Prostate gland (tissue), 2 donors: ENCODE measurements around the gene FOXO1. TPM values are rescaled to one million over a fixed set of nuclear protein-coding genes. Genes with fewer than 3 reads are reported as not detected.

ENCODE experiments used
- DNase-seq: peaks from one replicate; pipeline ENCODE4 v3.0.0-alpha.2; 2019; ENCODE audit warnings: low spot score
- H3K27ac ChIP-seq, 2 donors: fragments of 200-600 bp; sonication (generic); 2 replicates each; pipeline ENCODE4 v1.5.1; 2017 to 2019
- H3K27me3 ChIP-seq: fragments of 200-600 bp; sonication (generic); replicated peaks from 2 replicates; pipeline ENCODE4 v1.5.1; 2019; ENCODE audit not compliant: insufficient read depth
- H3K36me3 ChIP-seq, 2 donors: fragments of 200-600 bp; sonication (generic); 1 replicate in 1 of 2; 2 replicates in 1 of 2; pipeline versions ENCODE4 v1.5.1 to v1.8.1; 2017 to 2019
- H3K4me1 ChIP-seq: fragments of 200-600 bp; sonication (generic); replicated peaks from 2 replicates; pipeline ENCODE4 v1.5.1; 2019
- H3K4me3 ChIP-seq, 2 donors: fragments of 200-600 bp; sonication (generic); 2 replicates each; pipeline ENCODE4 v1.5.1; 2017 to 2019
- H3K9me3 ChIP-seq: fragments of 200-600 bp; sonication (generic); 2 replicates; pipeline ENCODE4 v1.5.1; 2017
- POLR2A ChIP-seq: fragments of 450-650 bp; IDR thresholded peaks from one replicate; pipeline ENCODE4 v1.6.1; 2016; ENCODE audit warnings: antibody characterized with exemption, mild to moderate bottlenecking
- POLR2AphosphoS5 ChIP-seq: sonication (generic); formaldehyde crosslinking; IDR thresholded peaks from one replicate; pipeline ENCODE4 v1.6.1; 2017; ENCODE audit warnings: antibody characterized with exemption
- WGBS: methylation state at CpG from one replicate; pipeline ENCODE4 v1.1.5; 2018; 5-methylcytosine and 5-hydroxymethylcytosine counted together
- intact Hi-C: fragments of 100-400 bp; cut with DNase I; formaldehyde crosslinking; loops from one replicate; pipeline ENCODE4 v1.14.2; 2022
- total RNA-seq, 2 donors: library from RNA; depleted of rRNA; stranded (reverse); fragments of >200 nt; gene quantifications; one replicate each; pipeline ENCODE4 v1.1.0, GENCODE V29; 2016
- TF ChIP-seq, protein P1 (sequence below), 4 experiments: fragments of 200-600 bp in 2 of 4; fragments of 450-650 bp in 2 of 4; sonication (generic) in 2 of 4; IDR thresholded peaks; 1 replicate in 3 of 4; 2 replicates in 1 of 4; pipeline ENCODE4 v1.5.1; 2016 to 2019; ENCODE audit warnings: antibody characterized with exemption in 4 of 4, mild to moderate bottlenecking in 2 of 4, moderate library complexity in 2 of 4

Gene FOXO1
- total RNA-seq, 2 donors from 2014 or later, result 23.5 to 46.1 TPM

DNA sequence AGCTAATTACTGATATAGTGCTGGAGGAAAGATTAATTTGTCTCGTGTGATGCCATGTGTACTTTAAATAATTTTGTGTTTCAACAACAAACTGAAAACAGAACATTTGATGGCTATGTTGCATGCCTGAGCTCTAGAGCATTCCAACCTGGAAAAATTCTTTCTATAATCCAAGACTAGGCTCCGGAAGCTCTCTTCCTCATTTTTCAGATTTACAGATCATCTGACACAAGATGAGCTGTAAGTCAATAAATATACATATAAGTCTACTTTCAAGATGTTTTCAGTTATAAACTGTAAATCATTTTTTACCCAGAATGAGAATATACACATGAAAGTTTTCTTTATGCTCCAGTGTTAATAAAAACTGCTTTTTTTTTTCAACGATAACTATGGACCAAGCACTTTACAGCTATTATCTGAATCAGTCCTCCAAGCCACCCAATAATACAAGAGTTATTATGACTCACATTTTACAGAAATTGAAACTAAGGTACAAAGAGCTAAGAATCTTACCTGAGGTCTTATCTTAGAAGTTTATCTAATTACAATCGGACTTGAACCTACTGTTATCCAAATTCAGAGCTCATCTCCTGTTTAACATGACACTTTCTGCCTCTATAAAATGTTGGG lies 6.4 kb upstream of the FOXO1 start:
- H3K36me3 ChIP-seq, result no peaks in the 10 kb centered on the region
- no peaks in the 10 kb centered on the region for H3K27me3 ChIP-seq
- DNase-seq, result no peak
- no peaks in the 10 kb centered on the region for H3K9me3 ChIP-seq
- no peak overlapping the region for H3K27ac ChIP-seq
- WGBS, result 42% methylated on average over 4 of the region's 4 CpGs
- TF ChIP-seq POLR2AphosphoS5 (no peak), POLR2A (no peak)
- TF ChIP-seq, protein P1, sequence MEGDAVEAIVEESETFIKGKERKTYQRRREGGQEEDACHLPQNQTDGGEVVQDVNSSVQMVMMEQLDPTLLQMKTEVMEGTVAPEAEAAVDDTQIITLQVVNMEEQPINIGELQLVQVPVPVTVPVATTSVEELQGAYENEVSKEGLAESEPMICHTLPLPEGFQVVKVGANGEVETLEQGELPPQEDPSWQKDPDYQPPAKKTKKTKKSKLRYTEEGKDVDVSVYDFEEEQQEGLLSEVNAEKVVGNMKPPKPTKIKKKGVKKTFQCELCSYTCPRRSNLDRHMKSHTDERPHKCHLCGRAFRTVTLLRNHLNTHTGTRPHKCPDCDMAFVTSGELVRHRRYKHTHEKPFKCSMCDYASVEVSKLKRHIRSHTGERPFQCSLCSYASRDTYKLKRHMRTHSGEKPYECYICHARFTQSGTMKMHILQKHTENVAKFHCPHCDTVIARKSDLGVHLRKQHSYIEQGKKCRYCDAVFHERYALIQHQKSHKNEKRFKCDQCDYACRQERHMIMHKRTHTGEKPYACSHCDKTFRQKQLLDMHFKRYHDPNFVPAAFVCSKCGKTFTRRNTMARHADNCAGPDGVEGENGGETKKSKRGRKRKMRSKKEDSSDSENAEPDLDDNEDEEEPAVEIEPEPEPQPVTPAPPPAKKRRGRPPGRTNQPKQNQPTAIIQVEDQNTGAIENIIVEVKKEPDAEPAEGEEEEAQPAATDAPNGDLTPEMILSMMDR (IDR thresholded peaks at IDR 0.05), result no peak
- no peaks in the 10 kb centered on the region for H3K4me1 ChIP-seq
- no peak overlapping the region for H3K4me3 ChIP-seq
- intact Hi-C loops, result no loop called here

DNA sequence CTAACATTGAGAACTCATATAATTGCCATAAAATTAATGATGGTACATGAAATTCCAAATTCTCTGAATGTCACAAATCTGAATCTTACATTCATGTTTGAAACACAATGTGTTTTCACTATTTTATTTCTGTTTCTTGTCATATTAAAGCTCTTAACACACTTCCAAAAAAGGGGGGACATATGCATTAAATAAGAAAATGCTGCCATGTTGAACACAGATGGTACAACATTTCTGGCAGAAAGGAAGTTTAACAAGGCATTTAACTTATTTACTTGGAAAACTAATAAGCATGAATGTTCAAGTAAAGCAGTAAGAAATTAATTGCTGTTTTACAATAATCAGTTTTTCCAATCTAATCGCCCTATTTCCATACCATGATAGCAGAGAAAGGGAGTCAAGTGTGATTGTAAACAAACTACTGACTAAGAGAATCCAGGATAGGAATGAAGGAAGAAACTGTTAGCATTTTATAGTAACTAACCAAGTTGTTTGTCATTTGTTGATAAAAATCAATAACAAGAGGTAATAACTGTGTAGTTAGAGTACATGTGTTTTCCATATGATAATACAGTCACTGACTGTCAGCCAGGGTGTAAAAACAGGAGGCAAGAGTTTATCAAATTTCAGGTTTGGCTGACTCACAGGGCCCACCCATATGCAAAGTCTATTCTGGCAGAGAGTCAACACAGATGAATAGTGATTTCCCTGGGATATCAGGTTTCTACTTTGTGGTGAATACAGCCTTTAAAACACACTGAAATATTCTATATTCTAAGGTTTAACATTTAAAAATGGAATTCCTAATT lies 5.7 kb upstream of the FOXO1 start:
- intact Hi-C loops, result no loop called here
- 50% methylated on average over 1 of the region's 1 CpG for WGBS
- TF ChIP-seq, protein P1 (IDR thresholded peaks at IDR 0.05), result no peak
- TF ChIP-seq POLR2A (no peak), POLR2AphosphoS5 (peak; percentile 22)

DNA sequence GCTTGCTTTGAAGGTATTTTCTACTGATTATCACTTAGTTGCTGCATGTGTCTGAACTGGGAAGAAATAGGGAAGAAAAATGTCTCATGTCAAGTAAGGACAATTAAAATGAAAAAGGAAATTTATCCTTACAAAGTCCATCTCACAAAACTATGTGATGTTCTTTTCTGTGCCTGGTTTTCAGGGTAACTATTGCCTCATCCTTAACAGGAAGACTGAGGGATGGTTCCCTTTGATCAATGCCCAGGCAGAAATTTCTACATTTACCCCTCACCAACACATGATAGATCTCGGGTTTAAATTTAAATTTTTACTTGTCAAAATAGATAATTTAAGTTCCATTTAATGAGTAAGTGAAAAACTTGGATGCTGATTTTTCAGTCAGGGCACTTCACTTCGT lies 3.9 kb upstream of the FOXO1 start:
- H3K27me3 ChIP-seq, result no peaks in the 10 kb centered on the region
- WGBS, result 92% methylated on average over 2 of the region's 2 CpGs
- intact Hi-C loops, result no loop called here
- DNase-seq, result no peak
- H3K4me3 ChIP-seq, result no peak overlapping the region
- H3K36me3 ChIP-seq, result no peaks in the 10 kb centered on the region
- TF ChIP-seq, protein P1 (IDR thresholded peaks at IDR 0.05), result no peak
- TF ChIP-seq POLR2AphosphoS5, result no peak
- no peaks in the 10 kb centered on the region for H3K9me3 ChIP-seq
- H3K4me1 ChIP-seq, result no peaks in the 10 kb centered on the region
- H3K27ac ChIP-seq, result no peak overlapping the region

More for the DNA sequence above, 5.7 kb upstream of the FOXO1 start:
- Histone ChIP-seq H3K27ac (no peak overlapping the region), H3K36me3 (no peaks in the 10 kb centered on the region), H3K9me3 (no peaks in the 10 kb centered on the region), H3K4me1 (no peaks in the 10 kb centered on the region), H3K27me3 (no peaks in the 10 kb centered on the region), H3K4me3 (no peak overlapping the region)
- DNase-seq, result no peak

DNA sequence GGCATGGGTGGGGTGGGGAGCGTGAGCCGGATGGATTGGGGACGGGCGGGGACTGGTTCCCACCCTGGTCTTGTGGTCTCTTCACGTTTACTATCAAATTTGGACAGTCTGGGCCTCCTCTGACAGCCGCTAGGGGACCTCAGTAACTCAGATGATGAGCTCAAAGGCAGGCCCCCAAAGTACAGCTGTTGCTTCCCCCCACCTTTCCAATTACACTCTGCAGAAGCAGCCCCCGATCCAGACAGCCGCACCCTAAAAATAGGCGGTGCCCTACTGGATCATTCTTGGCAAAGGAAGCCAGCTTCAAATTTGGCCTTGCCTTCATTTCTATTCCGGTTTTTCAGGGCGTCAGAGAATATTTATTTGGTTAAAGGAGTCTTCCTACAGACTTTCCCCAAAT lies 1.9 kb upstream of the FOXO1 start:
- WGBS, result 59% methylated on average over 11 of the region's 11 CpGs
- no peaks in the 10 kb centered on the region for H3K9me3 ChIP-seq
- H3K4me3 ChIP-seq, result no peak overlapping the region
- H3K4me1 ChIP-seq, result no peaks in the 10 kb centered on the region
- TF ChIP-seq, protein P1 (IDR thresholded peaks at IDR 0.05), result peak in 2 of 4 experiments; percentile 21 to 27
- no peak for TF ChIP-seq POLR2AphosphoS5
- no peak for TF ChIP-seq POLR2A
- intact Hi-C loops, result loop anchor here (5.0 to 10.0 kb wide), 4 partner anchors 224 to 601 kb away; no protein-coding TSS in a partner anchor
- H3K27ac ChIP-seq, result no peak overlapping the region
- no peaks in the 10 kb centered on the region for H3K36me3 ChIP-seq
- DNase-seq, result peak; percentile 12
- H3K27me3 ChIP-seq, result no peaks in the 10 kb centered on the region
